ENCODE results near the gene KHSRP.
A peak's percentile ranks its signal among the peaks of the same experiment; 100 is the strongest.

KHSRP gene

DNA sequence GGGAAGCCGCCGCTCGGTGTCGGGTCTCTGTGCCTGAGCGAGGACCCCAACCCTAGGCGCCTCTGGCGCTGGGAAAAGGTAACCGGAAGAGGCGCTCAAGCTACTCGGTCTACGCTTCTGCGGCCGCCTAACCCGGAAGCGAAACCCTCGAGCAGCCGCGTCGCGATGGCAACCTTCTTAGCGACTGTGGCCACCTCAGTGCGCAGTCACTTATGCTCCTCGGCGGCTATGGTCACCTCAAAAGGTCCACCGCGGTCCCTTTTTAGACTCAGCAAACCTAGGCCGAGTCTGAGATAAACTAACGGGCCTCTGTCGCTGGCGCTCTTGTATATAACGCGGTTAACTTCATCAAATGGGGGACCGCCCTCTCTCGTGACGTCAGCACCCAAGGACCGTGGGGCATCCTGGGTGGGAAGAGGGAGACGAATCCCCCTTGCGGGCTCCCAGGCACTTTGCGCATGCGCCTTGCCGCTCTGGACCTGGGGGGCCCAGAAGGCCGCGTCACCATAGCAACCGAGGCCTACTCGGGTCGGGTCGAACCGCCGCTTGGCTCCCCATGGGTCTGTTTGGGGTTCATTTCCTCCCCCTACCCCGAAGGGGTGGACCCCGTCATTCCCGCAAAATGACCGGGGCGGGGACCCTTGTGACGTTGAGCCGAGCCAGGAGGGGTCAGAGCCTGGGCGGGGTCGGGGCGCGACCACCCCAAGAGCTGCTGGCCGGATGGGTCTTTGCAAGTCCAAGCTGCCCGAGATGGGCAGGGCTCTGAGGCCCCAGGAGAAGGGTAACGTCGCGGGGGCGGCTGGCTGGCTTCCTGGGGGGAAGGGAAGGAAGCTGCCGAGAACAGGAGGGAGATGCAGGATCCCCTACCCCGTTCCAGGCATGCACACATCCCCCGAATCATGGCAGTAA, 31.3 kb downstream of the KHSRP start, which contains the start of gene GTF2F1:
Gene GTF2F1 (minus strand): TSS at position 91 of the 909 bp plus-strand sequence. CDS start 169 bp downstream, outside the sequence.
- peak; percentile 89 to 91 for DNase-seq (ENCODE audit: low read depth in 2 of 2)

DNA sequence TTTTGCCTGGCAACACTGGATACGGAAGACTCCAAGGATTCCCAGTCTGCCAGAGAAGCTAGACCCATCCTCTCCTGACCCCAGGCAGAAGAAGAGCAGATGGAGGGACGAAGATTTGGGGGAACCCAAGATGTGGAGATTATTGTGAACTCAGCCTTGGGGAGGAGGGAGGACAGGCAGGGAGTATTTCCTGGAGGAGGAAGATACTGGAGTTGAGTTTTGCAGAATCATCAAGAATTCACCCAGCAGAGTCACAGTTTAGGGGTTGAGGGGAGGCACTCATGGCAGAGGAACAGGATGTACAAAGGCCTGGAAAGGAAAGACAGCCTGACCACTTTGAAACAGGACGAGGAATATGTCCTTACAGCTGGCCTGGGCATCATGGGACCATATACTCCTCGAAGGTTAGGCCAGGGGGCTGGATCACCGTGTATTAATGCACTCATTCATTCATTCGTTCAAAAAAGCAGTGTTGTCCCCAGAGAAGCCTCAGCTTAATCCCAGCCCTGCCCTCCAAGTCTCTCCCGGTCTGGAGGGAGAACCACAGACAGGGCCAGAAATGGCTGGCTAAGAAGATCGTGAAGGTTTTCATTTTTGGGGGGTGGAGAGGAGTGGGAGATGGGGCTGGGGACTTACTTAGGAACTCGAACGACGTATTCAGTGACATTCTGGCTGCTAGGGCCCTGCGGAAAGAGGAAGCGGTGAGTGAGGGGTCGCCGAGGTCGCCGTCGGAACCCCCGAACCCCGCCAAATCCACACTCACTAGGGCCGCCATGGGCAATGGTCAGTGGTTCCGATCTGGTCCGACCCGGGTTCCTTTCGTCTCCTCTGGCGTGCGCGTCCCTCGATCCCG, 32.2 kb downstream of the KHSRP start:
- no peak for DNase-seq (ENCODE audit: low read depth in 2 of 2)

GRCh38 chr19:6387372-6387771, 37.2 kb downstream of the KHSRP start:
- DNase-seq (ENCODE audit: low read depth in 2 of 2), result no peak

DNA sequence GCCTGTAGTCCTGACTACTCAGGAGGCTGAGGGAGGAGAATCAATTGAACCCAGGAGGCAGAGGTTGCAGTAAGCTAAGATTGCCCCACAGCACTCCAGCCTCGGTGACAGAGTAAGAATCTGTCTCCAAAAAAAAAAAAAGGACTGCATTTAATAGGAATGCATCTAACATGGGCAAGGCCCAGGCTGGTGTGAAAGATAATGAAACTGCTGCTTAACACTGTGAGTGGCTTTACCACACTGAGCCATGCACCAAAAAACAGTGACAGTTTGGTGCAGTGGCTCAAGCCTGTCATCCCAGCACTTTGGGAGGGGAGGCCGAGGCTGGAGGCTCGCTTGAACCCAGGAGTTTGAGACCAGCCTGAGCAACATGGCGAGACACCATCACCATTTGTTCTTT, 40.2 kb downstream of the KHSRP start:
- DNase-seq (ENCODE audit: low read depth in 2 of 2), result no peak

GRCh38 chr19:6383188-6383587, 41.4 kb downstream of the KHSRP start:
- DNase-seq (ENCODE audit: low read depth in 2 of 2), result no peak

- no peak for DNase-seq (ENCODE audit: low read depth in 2 of 2)
These were observed 43.4 kb downstream of the KHSRP start for GRCh38 chr19:6381030-6381750.

DNA sequence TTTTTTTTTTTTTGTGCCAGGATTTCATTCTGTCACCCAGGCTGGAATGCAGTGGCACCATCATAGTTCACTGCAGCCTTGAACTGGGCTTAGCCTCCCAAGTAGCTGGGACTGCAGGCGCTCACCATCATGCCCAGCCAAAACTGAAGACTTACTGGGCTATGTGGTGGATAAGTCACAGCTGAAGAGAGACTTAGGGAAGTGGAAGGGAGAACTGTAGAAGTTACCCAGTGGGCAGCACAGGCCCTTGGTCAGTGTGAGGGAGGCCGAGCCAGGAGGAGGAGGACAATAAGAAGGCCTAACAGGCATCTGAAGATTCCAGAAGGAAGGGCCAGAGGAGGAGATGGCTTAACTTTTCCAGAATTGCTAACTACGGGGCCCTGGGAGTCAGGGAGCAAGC, 44.9 kb downstream of the KHSRP start:
- no peak for DNase-seq (ENCODE audit: low read depth in 2 of 2)

GRCh38 chr19:6378486-6378885, 46.1 kb downstream of the KHSRP start:
- no peak for DNase-seq (ENCODE audit: low read depth in 2 of 2)

GRCh38 chr19:6378041-6378440, 46.6 kb downstream of the KHSRP start:
- no peak for DNase-seq (ENCODE audit: low read depth in 2 of 2)

DNA sequence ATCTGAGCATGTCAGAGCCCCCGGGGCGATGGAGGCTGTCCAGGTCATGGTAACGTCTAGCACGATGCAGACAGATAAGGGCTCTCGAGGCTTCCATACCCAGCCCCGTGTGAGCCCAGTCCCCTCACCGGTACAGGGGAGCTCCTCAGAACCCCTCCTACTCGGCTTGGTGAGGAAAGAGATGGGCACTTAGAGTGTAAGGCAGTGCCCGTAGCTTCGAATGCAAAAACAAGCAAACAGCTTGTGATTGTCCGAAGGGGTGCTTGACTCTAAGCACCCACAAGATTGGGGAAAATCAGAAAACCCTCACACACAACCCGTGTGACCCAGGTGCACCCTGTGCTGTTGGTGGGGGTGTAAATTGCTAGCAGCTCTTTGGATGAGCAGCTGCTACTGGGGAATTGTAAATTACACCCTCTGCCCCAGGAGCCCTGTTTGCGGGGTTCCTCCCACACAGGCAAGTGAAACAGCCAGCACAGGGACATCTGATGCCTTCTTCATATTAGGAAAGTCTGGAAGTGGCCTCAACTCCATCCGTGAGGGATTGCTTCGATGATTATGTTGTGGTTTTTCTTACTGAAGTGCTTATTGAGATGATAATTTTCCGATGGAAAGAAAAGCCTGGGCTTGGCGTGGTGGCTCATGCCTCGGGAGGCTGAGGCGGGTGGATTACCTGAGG, 48.0 kb downstream of the KHSRP start:
- no peak for DNase-seq (ENCODE audit: low read depth in 2 of 2)

GRCh38 chr19:6375411-6376010, 49.1 kb downstream of the KHSRP start, which contains the start of gene PSPN:
Gene PSPN, minus strand, starts transcription at chr19:6375933. Its CDS starts 84 bp downstream, at chr19:6375849.
- DNase-seq (ENCODE audit: low read depth in 2 of 2), result no peak

GRCh38 chr19:6374711-6375410, 49.8 kb downstream of the KHSRP start:
- no peak for DNase-seq (ENCODE audit: low read depth in 2 of 2)

GRCh38 chr19:6374161-6374709, 50.4 kb downstream of the KHSRP start:
- DNase-seq (ENCODE audit: low read depth in 2 of 2), result no peak

GRCh38 chr19:6373813-6374108, 50.9 kb downstream of the KHSRP start:
- no peak for DNase-seq (ENCODE audit: low read depth in 2 of 2)

DNA sequence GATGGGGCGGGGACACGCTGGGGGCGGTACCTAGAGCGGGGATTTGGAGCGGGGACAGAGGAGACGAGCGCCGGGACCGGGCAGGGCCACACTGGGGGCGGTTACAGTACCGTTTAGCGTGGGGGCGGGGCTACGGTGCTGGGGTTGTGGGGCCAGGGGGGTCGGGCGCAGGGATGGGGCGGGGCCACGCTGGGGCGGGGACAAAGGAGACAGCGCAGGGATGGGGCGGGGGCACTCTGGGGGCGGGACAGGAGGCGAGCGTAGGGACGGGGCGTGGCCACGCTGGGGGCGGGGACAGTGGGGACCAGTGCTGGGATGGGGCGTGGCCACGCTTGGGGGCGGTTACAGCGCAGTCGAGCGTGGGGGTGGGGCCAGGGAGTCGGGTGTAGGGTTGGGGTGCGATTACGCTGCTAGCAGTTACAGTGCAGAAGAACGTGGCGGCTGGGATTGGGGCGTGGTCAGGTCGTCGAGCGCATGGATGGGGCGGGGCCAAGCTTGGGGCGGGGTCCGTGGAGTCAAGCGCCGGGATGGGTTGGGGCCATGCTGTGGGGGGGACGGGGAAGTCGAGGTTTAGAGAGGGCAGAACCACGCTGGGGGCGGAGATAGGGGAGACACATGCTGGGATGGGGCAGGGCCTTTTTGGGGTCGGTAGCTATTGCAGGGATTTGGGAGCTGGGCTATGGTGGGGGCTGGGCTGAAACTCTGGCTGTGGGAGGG, 51.4 kb downstream of the KHSRP start:
- peak; percentile 96 to 98 for DNase-seq (ENCODE audit: low read depth in 2 of 2)

- DNase-seq (ENCODE audit: low read depth in 2 of 2), result peak; percentile 93 to 97
These were observed 52.0 kb downstream of the KHSRP start, which contains the start of gene ALKBH7 for GRCh38 chr19:6372594-6373095. Gene ALKBH7, plus strand, starts transcription at chr19:6372794. Its CDS starts 27 bp downstream, at chr19:6372821.

DNA sequence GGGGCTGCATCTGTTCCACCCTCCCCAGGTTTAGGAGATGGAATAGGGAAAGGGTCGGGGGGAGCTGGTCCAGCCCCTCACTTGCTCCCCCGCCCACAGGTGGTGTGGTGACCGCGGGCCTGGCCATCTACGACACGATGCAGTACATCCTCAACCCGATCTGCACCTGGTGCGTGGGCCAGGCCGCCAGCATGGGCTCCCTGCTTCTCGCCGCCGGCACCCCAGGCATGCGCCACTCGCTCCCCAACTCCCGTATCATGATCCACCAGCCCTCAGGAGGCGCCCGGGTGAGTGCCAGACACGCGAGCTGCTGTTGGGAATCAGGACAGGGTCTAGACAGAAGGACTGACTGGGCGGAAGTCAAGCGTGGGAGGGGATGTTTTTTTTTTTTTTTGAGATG, 60.3 kb downstream of the KHSRP start:
- no peak for DNase-seq (ENCODE audit: low read depth in 2 of 2)

Measured in stimulated activated CD8-positive, alpha-beta memory T cell treated with anti-CD3 and anti-CD28 coated beads, Interleukin-7, amount 100 ng/mL, for 4 hours (primary cell).